Measurements from ENCODE around the gene HS3ST5.

Gene HS3ST5

DNA sequence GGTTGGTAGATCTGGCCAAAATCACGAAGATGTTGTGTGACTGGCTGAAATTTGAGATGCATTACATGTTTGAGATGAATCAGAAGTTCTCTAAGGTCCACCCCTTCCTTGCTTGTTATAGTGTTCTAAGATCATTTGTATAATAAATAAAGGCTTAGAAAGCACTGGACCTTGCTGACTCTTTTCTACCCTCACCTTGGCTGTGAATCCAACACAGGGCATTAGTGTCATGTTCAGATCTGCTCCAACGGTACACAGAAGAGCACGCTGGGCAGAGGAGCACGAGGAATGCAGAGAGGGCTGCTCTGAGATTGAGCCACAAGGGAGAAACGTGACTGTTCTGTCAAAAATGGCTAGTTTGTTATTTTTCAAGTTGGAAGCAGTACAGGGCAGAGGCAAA lies 202.4 kb downstream of the HS3ST5 start:
- DNase-seq (ENCODE audit: extremely low read depth, low read depth) = no peak
- TF ChIP-seq, protein P1, sequence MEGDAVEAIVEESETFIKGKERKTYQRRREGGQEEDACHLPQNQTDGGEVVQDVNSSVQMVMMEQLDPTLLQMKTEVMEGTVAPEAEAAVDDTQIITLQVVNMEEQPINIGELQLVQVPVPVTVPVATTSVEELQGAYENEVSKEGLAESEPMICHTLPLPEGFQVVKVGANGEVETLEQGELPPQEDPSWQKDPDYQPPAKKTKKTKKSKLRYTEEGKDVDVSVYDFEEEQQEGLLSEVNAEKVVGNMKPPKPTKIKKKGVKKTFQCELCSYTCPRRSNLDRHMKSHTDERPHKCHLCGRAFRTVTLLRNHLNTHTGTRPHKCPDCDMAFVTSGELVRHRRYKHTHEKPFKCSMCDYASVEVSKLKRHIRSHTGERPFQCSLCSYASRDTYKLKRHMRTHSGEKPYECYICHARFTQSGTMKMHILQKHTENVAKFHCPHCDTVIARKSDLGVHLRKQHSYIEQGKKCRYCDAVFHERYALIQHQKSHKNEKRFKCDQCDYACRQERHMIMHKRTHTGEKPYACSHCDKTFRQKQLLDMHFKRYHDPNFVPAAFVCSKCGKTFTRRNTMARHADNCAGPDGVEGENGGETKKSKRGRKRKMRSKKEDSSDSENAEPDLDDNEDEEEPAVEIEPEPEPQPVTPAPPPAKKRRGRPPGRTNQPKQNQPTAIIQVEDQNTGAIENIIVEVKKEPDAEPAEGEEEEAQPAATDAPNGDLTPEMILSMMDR (IDR thresholded peaks at IDR 0.05; ENCODE audit: low read depth, low read length, missing control alignments) = no peak
- no peak overlapping the region for H3K4me3 ChIP-seq (replicated peaks; ENCODE audit: low read depth, low read length)

DNA sequence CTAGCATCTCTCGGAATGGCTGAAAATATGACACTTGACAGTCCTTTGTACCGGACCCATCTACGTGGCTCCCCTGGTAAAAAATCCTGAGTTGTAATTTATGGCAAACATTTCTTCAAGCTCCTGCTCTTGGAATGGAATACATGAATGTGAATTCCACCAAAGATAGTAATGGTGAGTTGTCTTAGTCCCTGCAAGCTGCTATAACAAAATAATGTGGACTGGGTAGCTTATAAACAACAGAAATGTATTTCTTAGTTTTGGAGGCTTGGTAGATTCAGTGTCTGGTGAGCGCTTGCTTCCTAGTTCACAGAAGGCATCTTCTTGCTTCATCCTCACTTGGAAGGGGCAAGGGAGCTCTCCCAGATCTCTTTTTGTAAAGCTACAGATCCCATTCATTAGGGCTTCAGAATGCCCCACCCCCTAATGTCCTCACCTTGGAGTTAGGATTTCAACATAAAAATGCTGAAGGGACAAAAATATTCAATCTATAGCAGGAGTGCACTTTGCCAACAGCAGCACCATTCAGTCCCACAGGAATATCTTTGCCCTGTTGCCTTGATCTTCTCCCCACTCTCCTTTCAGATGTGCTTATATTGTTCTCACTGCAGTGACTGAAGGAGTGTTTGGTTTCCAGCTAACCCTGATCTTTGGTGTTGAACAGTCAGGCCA lies 204.1 kb downstream of the HS3ST5 start:
- H3K4me3 ChIP-seq (replicated peaks; ENCODE audit: low read depth, low read length) = no peak overlapping the region
- DNase-seq (ENCODE audit: extremely low read depth, low read depth) = no peak
- TF ChIP-seq, protein P1 (IDR thresholded peaks at IDR 0.05; ENCODE audit: low read depth, low read length, missing control alignments) = no peak

DNA sequence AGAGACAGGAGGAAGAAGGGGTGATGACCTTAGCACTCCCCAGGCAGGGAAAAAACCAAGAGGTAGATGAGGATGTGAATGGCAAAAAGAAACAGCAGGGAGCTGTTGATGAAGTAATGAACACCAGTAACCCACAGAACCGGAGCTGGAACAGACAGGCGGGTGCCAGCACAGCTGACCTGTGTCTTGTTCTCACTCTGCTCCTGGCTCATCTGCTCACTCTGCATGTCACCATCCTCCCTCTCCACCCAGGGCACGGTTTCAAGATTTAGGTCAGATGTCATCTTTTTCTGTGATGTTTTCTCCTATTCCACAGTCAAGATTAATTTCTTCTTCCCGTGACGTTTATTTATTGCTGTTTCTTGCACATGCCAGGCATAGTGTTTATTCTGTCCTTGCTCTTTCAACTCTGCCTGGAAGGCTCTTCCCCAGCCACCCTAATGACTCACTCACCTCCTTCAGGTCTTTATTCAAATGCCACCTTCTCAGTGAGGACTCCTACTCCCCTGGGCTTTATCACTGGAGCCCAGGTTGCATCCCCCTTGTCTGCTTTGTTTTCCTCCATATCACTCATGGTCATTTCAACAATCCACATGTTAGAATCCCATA lies 207.4 kb downstream of the HS3ST5 start:
- H3K4me3 ChIP-seq (replicated peaks; ENCODE audit: low read depth, low read length) = no peak overlapping the region
- no peak for DNase-seq (ENCODE audit: extremely low read depth, low read depth)
- TF ChIP-seq, protein P1 (IDR thresholded peaks at IDR 0.05; ENCODE audit: low read depth, low read length, missing control alignments) = no peak

DNA sequence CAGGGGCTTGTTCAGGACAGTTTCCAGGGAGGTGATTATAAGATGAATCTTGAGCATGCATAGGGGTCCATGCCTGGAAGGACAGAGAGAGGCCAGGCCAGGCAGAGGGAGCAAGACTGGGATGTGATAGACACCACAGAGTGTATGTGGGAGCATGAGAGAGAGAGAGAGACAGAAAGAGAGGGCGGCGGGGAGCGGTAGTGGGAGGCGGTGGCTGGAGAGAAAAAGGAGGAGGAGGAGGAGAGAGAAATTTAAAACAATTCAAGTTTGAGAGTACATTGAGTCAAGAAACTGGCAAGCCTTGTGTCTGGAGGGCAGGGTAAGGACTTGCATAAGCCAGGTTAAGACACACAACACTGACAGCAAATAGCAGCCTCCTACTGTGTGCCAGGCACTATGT lies 209.0 kb downstream of the HS3ST5 start:
- DNase-seq (ENCODE audit: extremely low read depth, low read depth) = no peak
- TF ChIP-seq, protein P1 (IDR thresholded peaks at IDR 0.05; ENCODE audit: low read depth, low read length, missing control alignments) = no peak
- no peak overlapping the region for H3K4me3 ChIP-seq (replicated peaks; ENCODE audit: low read depth, low read length)

DNA sequence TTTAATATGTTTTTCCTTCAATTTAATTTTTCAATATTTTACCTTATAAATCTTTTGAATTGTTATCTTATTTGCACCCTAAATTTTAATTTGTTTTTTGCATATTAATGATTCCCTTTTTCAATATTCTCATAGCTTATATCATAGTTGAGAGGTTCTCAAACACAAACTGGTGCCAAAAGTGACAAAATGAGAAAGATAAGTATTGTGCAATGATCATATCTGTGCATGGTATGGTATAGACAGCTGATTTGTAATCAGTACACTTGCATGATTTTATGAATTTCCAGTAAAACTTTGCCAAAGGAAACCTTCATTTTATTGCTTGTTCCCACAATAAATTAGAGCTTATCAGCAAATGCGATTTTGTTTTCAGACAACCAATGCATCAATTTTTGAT lies 210.9 kb downstream of the HS3ST5 start:
- DNase-seq (ENCODE audit: extremely low read depth, low read depth) = no peak
- TF ChIP-seq, protein P1 (IDR thresholded peaks at IDR 0.05; ENCODE audit: low read depth, low read length, missing control alignments) = no peak
- no peak overlapping the region for H3K4me3 ChIP-seq (replicated peaks; ENCODE audit: low read depth, low read length)

DNA sequence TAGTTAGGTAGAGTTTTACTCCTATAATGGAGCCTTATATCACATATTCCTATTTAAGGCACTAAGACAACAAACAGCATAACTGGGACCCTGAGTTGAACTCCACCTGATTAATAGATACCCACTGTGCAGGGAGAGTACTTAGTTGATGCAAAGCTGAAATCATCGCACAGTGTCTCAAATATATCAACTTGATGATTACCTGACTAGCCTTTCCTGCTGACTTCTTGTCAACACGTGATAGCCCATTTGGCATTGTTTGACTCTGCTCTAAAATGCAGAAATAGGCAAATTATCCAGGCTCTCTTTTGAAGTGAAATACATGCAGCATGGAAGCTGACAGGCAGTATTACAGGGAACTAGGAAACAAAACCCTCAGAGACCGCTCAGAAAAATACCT lies 217.2 kb downstream of the HS3ST5 start:
- no peak overlapping the region for H3K4me3 ChIP-seq (replicated peaks; ENCODE audit: low read depth, low read length)
- DNase-seq (ENCODE audit: extremely low read depth, low read depth) = no peak
- TF ChIP-seq, protein P1 (IDR thresholded peaks at IDR 0.05; ENCODE audit: low read depth, low read length, missing control alignments) = no peak
